Stimulated activated CD4-positive, alpha-beta T cell treated with anti-CD3 and anti-CD28 coated beads, Interleukin-12 subunit alpha, Interleukin-12 subunit beta, amount 100 ng/mL, for 48 hours (primary cell): ENCODE results near the gene RPTOR.
"Not testable (repeated sequence)": the region's sequence is repeated elsewhere in the genome, so short reads cannot be mapped to it uniquely, and the experiment has no call there.

Source experiments
- DNase-seq, 3 donors: peaks; one replicate each; pipeline ENCODE4 v3.0.0-alpha.2; 2020; ENCODE audit warnings: low read depth in 2 of 3, low spot score in 1 of 3

RPTOR gene

GRCh38 chr17:80544655-80545498 lies at the start of gene RPTOR:
Gene RPTOR, plus strand, starts transcription at chr17:80544838. Its CDS starts 792 bp downstream, at chr17:80545630.
- DNase-seq = peak; percentile 84 to 92 (median 85)

- DNase-seq = no peak
Observed at GRCh38 chr17:80497726-80498241, 46.9 kb upstream of the RPTOR start.

- no peak for DNase-seq
Observed at GRCh38 chr17:80498242-80498919, 46.3 kb upstream of the RPTOR start.

DNA sequence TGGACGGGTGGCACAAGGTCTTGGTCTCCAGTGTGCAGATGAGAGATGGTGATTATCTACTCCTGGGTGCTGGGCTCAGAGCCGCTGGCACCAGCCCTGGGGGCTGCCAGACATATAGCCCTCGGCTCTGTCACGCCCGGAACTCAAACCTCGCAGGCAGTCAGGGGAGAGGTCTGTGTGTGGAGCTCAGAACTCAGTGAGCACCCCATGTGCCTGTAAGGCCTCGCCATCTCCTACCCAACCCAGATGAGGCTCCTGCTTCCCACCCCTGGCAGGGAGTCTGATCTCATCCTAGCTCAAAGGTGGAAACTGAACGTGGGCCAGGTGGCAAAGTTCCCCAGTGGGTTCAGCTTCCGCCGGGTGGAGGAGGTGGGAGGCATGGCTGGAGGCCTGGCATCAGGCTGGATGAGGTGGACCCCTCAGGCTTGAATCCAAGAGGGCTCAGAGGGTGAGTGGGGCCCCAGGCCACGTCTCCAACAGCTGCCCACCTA lies 45.7 kb upstream of the RPTOR start:
- no peak for DNase-seq

DNA sequence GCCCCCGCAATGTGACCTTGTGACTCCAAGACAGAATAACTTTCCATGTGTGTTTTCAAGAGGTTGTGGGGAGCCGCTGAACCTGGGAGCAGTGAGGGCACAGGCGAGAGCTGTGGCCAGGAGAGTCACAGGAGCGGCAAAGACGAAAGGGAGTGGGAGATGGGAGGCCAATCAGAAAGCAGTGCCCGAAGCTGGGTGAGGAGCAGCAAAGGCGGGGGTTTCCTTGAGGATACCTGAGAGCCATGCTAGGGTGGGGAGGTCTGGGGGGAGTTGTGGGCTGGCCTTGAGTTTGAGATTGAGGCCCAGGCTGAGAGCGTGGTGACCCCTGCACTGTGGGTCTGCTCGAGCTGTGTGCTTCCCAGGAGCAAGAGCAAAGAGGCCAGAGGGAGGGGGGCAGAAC lies 45.1 kb upstream of the RPTOR start:
- no peak for DNase-seq

DNA sequence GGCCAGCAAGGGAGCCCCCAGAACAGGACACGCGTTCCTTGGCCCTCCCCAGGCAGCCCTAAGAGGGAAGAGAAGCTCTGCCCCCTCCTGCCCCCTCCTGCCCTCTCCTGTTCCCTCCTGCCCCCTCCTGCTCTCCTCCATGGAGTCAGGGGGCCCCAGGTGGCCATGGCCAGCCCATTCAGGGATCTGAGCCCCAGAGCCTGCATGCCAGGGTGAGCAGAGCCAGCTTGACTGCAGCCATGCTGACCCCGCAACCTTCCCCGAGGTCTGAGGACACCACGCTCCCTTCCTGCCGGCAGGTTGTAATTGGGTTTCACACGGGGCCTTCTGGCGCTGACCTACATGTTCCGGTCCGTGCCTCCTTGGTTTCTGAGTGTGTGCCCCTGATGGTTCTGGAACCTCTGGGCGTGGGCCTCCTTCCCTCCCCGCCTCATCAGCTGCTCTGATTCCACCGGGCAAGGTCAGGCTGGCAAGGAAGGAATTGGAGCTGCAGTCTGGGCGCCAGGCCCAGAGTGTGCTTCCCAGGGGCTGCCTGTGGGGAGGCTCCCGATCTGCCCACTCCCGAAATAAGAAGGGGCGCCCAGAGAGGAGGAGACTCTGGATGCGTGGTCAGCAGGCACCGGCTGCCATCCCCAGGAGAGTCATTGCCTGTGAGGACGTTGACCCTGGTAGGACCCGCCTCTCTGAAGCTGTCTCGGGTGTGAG lies 44.5 kb upstream of the RPTOR start:
- DNase-seq = no peak

DNA sequence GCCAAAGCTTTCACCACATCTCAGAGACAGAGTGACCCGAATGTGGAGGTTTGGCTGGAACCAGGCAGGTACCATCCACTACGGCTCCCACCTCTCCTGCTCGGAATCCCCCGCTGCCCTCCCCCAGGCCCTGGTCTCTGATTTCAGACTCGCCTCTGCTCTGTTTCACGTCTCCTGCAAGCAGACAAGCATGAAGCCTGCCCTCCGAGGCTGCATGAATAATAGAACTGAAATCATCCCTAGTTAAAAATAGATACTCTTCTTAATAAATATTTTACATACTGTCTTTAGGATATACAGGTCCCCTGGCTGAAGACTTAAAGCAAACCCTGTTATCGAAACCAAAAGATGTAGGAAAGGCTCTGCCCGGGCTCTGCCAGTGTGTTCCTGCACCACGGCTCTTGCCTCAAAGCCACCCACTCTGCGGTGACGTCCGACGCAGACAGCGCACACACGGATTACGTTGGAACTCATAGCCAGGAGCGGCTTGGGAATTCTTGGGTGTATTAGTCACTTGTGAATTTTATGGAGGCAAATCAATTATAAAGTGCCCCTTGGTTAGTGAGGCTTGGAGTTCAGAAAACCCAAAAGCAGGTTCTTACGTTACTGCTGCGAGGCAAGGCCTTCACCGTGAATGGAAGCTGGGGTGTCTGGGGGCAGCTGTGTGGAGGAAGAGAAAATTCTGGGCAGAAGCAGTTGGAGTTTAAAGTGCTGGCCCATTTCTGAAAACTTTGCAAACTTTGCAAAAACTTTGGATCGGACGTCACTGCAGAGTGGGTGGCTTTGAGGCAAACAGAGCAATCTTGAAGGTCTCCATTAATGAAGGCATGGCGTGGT lies 42.7 kb upstream of the RPTOR start:
- no peak for DNase-seq

DNA sequence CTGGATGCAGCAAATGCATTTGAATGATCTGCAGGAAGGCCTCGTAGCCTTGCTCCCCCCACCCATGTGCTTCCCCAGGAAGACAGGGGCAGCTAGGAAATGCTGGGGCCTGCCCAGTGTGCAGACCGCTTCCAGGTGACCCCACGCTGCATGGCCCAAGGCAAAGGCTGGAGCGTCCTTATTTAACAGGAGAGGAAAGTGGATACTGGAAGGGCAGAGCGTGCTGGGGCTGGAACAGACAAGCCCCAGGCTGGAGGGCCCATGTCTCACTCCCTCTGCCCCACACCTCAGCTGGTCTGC lies 42.1 kb upstream of the RPTOR start:
- DNase-seq = no peak

DNA sequence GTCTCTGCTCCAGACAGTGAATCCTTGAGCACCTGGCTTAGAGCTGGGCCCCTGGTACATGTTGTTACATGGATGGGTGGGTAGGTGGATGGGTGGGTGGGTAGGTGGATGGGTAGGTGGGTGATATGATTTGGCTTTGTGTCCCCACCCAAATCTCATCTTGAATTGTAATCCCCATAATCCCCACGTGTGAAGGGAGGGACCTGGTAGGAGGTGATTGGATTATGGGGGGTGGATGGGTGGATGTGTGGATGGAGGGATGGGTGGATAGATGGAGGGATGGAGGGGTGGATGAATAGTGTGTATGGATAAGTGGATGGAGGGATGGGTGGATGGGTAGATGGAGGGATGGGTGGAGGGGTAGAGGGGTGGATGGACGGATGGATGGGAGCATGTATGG lies 41.6 kb upstream of the RPTOR start:
- DNase-seq = no peak

DNA sequence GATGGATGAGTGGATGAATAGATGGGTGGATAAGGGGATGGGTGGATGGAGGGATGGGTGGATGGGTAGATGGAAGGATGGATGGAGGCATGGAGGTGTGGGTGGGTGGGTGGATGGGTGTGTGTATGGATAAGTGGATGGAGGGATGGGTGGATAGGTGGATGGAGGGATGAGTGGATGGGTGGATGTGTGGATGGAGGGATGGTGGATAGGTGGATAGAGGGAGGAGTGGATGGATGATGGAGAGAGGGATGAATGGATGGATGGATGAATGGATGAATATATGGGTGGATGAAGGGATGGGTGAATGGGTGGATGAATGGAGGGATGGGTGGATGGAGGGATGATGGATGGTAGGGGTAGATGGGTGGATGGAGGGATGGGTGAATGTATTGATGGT lies 40.7 kb upstream of the RPTOR start:
- DNase-seq = no peak

GRCh38 chr17:80504686-80505413 lies 39.8 kb upstream of the RPTOR start:
- no peak for DNase-seq

- DNase-seq = not testable (repeated sequence)
Observed at GRCh38 chr17:80507177-80507576, 37.5 kb upstream of the RPTOR start.

- DNase-seq = no peak
Observed at GRCh38 chr17:80507965-80508364, 36.7 kb upstream of the RPTOR start.

GRCh38 chr17:80509311-80509710 lies 35.3 kb upstream of the RPTOR start:
- no peak for DNase-seq

GRCh38 chr17:80510132-80510531 lies 34.5 kb upstream of the RPTOR start:
- DNase-seq = no peak

- no peak for DNase-seq
Observed at GRCh38 chr17:80510772-80511171, 33.9 kb upstream of the RPTOR start.

DNA sequence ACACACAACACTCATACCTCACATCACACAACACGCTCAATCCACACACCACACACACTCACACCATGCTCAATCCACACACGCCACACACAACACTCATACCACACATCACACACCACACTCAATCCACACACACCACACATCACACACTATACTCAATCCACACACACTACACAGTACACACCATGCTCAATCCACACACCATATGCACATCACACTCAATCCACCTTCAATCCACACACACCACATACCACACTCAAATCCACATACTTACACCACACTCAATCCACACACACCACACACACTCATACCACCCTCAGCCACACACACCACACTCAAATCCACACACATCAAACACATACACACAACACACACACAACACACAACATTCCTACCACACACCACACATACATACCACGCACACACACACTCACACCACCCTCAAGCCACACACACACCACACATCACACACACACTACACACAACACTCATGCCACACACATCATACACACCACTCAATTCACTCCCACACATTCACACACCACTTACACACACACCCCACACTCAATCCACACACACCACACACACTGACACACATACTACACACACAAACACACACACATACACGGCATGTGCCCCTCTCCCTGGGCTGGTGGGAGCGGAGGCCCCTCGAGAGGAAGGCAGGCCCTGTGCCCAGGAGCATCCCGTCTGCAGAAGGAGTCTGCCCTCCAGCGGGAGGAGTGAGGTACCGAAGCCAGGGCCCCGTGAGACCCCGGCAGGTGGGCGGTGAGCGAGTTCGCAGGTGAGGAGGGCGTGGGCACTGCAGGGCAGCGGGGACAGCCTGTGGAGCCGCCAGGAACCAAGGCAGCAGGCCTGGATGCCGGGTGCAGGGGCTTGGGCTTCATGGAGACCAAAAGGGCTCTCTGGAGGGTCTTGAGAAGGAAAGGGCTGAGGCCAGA lies 33.1 kb upstream of the RPTOR start:
- DNase-seq = no peak

DNA sequence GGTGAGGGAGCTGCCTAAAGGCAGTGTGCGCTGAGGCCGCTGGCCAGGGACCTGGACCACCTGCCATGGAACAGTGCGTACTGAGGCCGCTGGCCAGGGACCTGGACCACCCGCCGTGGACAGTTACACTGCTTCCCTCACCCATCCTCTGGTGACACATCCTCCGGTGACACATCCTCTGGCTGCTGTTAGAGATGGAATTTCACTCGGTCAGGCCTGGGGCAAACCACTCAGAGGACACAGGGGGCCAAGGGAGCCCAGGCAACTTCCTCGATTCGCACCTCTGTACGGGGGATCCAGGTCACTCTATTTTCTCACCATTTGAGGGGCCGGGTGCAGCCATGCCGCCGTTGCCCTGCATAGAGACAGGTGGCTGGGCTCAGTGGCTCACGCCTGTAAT lies 32.4 kb upstream of the RPTOR start:
- no peak for DNase-seq

DNA sequence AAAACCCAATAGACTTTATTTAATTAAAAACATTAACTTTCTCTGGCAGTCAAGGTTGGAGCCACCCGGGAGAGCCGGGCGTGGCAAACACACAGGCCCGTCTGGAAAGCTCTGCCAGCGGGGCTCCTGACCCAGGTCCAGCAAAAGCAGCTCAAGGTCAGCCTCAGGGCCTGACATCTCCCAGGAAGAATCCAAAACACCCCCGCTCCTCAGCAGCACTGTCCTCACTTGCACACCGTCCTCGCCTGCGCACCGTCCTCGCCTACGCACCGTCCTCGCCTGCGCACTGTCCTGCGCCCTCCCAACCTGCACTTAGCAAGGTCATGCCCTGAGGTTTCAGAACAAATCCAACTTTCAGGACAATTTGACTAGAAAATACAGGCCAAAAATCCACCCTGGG lies 31.4 kb upstream of the RPTOR start:
- no peak for DNase-seq
